ENCODE data around the gene CLCN6. TPM values are rescaled to one million over a fixed set of nuclear protein-coding genes. Genes with fewer than 3 reads are reported as not detected.

Gene CLCN6
- total RNA-seq, 1 donor from 2014 or later: 33.7 TPM

DNA sequence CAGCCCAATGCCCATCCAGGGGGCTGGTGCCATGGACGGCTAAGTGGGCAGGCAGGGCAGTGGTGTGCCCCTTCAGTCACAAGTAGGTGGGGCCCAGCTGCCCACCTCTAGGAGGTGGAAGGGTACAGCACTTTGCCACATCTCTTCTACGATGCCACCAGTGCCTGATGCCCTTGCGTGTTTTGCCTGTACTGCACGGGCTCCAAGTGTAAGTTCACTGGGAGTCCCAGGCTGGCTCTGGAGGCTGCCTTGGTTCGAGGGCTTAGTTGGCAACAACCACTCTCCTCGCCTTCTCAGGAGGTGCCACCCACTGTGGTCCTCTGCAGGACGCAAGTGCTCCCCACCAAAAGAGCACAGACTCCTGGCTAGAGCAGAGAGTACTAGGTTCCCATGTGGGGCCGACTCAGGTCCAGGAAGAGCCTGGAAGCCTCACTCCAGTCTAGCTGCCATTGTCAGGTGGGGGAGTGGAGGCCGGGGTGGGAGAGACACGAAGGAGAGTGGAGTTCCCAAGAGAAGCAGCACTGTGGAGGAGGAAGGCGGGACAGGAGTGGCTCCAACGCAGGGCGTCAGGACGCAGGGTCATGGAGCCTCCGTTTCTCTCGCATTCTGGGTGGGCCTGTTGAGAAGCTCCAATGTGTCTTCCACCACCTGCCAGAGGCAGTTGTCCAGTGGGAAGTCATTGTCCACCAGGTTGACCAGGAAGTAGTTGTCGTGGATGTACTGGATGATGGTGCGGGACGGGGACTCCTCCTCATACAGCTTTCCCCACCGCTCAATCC lies 15.7 kb upstream of the CLCN6 start:
- peak overlapping the region; percentile 90 for H3K27ac ChIP-seq
- no peak for ATAC-seq
- TF ChIP-seq, protein P1, sequence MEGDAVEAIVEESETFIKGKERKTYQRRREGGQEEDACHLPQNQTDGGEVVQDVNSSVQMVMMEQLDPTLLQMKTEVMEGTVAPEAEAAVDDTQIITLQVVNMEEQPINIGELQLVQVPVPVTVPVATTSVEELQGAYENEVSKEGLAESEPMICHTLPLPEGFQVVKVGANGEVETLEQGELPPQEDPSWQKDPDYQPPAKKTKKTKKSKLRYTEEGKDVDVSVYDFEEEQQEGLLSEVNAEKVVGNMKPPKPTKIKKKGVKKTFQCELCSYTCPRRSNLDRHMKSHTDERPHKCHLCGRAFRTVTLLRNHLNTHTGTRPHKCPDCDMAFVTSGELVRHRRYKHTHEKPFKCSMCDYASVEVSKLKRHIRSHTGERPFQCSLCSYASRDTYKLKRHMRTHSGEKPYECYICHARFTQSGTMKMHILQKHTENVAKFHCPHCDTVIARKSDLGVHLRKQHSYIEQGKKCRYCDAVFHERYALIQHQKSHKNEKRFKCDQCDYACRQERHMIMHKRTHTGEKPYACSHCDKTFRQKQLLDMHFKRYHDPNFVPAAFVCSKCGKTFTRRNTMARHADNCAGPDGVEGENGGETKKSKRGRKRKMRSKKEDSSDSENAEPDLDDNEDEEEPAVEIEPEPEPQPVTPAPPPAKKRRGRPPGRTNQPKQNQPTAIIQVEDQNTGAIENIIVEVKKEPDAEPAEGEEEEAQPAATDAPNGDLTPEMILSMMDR (IDR thresholded peaks at IDR 0.05): no peak
- H3K36me3 ChIP-seq: peaks cover 23% of the 10 kb centered on the region
- no peak for DNase-seq
- no peaks in the 10 kb centered on the region for H3K27me3 ChIP-seq
- no peak overlapping the region for H3K4me3 ChIP-seq
- no peaks in the 10 kb centered on the region for H3K9me3 ChIP-seq
- intact Hi-C loops (cut with DNase I): no loop called here
- peaks cover 71% of the 10 kb centered on the region for H3K4me1 ChIP-seq

DNA sequence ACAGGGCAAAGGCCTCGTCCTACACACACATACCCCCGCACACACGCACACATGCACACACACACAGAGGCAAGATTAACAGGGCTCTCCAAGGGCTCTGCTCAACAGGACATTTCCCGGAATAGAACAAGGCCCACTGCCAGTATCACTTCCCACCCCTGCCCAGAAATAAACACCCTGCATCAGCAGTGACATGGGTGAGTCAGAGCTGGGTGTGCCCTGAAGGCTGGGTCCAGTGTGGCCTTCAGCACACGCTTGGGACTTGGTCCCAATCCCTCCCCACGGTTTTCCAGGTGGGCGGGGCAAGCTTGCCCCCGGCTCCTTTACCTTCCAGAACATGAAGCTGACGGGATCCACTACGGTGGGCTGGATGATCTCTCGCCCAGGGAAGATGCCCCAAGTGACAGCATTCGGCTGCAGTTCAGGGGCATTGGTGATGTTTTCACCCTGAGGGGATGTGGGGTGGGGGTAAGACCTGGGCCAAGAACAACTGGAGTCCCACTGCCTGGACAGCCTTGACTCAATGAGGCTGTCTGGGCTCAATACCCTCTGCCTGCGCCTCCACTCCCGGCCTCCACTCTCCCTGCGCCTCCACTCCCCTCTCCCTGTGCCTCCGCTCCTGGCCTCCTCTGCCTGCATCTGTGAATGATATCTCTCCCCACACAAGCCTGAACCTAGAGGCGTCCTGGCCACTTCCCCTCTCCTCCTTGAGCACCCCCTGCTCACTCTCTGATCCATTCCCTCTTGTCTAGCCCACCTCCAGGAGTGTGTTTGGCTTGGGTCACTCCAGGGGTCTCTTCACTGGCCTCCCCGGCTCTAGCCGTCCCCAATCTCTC lies 14.9 kb upstream of the CLCN6 start:
- DNase-seq (peak; percentile 88), ATAC-seq (peak; percentile 84)
- Histone ChIP-seq H3K36me3 (peaks cover 31% of the 10 kb centered on the region), H3K4me3 (no peak overlapping the region), H3K27ac (peak overlapping the region; percentile 90), H3K9me3 (no peaks in the 10 kb centered on the region), H3K27me3 (no peaks in the 10 kb centered on the region), H3K4me1 (peaks cover 63% of the 10 kb centered on the region)
- intact Hi-C loops (cut with DNase I): no loop called here
- TF ChIP-seq, protein P1 (IDR thresholded peaks at IDR 0.05): no peak

DNA sequence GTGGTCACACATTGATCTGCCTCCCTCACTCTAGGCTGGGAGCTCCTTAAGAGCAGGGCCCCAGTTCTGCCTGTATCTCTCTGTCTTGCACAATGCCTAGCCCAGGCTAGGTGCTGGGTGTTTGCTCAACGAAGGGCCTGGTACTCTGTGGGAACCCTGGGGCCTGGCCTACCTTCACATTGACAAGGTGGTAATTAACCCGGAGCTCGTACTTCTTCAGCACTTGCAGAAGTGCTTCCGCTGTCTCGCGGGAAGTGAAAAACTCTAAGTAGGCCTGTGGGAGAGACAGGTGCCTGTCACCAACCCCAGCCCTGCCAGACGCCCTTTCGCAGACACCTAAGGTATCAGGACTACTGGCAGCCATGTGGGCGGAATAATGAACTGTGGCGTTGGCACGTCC lies 13.9 kb upstream of the CLCN6 start:
- peak overlapping the region; percentile 90 for H3K27ac ChIP-seq
- peaks cover 37% of the 10 kb centered on the region for H3K36me3 ChIP-seq
- no peaks in the 10 kb centered on the region for H3K9me3 ChIP-seq
- peak; percentile 76 for DNase-seq
- peaks cover 64% of the 10 kb centered on the region for H3K4me1 ChIP-seq
- ATAC-seq: peak; percentile 42
- no peaks in the 10 kb centered on the region for H3K27me3 ChIP-seq
- intact Hi-C loops (cut with DNase I): no loop called here
- no peak overlapping the region for H3K4me3 ChIP-seq
- TF ChIP-seq, protein P1 (IDR thresholded peaks at IDR 0.05): no peak

DNA sequence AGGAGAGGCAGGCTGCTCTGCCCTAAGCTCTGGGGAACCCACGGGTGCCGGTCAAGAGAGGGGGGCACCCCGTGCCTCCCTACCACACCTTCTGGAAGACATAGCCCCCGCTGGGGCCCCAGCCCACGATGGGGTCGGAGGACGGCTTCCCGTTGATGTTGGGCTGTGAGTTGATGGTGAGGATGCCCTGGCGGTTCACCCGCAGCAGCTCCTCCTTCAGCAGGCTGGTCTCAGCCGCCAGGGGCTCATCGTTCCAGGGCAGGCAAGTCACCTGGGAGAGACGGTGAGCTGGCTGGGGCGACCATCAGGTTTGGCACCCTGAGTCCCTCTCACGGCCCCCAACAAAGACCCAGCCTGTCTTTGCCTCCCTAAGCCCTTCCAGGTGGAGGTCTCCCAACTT lies 12.2 kb upstream of the CLCN6 start:
- TF ChIP-seq, protein P1 (IDR thresholded peaks at IDR 0.05): no peak
- ATAC-seq (no peak), DNase-seq (peak; percentile 58)
- Histone ChIP-seq H3K27ac (no peak overlapping the region), H3K4me1 (peaks cover 56% of the 10 kb centered on the region), H3K4me3 (no peak overlapping the region), H3K27me3 (no peaks in the 10 kb centered on the region), H3K9me3 (no peaks in the 10 kb centered on the region), H3K36me3 (peaks cover 49% of the 10 kb centered on the region)
- intact Hi-C loops (cut with DNase I): no loop called here

DNA sequence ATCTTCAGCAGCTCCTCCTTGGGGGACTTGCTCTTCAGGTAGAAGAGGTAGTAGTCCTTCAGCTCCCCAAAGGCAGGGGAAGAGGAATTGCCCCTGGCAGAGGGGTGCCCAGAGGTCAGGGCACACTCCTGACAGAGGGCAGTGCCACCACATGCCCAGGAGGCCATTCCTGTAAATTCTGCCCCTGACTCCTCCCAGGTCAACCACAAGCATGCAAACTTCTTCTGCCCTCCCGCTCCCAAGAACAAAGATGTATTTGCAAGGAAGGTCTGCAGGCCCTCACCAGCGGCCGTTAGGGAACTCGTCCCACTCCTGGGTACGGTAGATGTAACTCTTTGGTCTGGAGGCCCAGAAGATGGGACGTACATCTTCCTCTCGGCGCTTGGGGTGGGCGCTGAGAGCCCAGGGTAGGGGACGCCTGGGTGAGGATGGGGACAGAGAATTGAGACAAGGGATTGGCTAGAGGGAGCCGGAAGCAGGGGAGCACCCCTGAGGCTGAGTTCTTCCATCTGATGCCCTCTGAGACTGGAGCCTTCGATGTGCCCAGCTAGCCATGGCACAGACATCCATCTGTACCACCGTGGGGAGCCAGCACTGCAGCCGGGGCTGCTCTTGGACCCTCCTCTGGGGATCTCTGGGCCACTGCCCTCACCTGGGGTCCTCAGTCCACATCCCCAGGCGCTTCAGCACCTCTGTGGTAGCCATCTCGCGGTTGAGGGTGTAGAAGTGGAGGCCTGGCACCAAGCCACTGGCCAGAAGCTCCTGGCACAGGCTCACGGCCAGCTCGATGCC lies 11.3 kb upstream of the CLCN6 start:
- TF ChIP-seq, protein P1 (IDR thresholded peaks at IDR 0.05): no peak
- Histone ChIP-seq H3K27me3 (no peaks in the 10 kb centered on the region), H3K4me1 (peaks cover 48% of the 10 kb centered on the region), H3K9me3 (no peaks in the 10 kb centered on the region), H3K27ac (peak overlapping the region; percentile 6), H3K4me3 (no peak overlapping the region), H3K36me3 (peaks cover 57% of the 10 kb centered on the region)
- DNase-seq (peak; percentile 58), ATAC-seq (no peak)
- intact Hi-C loops (cut with DNase I): no loop called here
